Tibial nerve (tissue), 4 donors: ENCODE measurements around the gene SETD1B. TPM values are rescaled to one million over a fixed set of nuclear protein-coding genes. Genes with fewer than 3 reads are reported as not detected.

ENCODE experiments used
- DNase-seq, 2 donors: peaks; one replicate each; pipeline ENCODE4 v3.0.0-alpha.2; 2019; ENCODE audit warnings: low spot score in 2 of 2
- H3K27ac ChIP-seq, 4 donors: fragments of 200-600 bp; sonication (generic) in 3 of 4; one replicate each; pipeline ENCODE4 v1.5.1; 2017 to 2019; ENCODE audit warnings: mild to moderate bottlenecking in 1 of 4
- H3K27me3 ChIP-seq, 2 donors: fragments of 200-600 bp; sonication (generic) in 1 of 2; one replicate each; pipeline versions ENCODE4 v1.5.1 to v1.6.0; 2017 to 2019
- H3K36me3 ChIP-seq, 3 donors: fragments of 200-600 bp; sonication (generic); one replicate each; pipeline ENCODE4 v1.5.1; 2018 to 2019
- H3K4me1 ChIP-seq, 4 donors: fragments of 200-600 bp; sonication (generic) in 3 of 4; one replicate each; pipeline ENCODE4 v1.5.1; 2017 to 2019
- H3K4me3 ChIP-seq, 4 donors: fragments of 200-600 bp; sonication (generic) in 3 of 4; one replicate each; pipeline ENCODE4 v1.5.1; 2017 to 2019; ENCODE audit warnings: mild to moderate bottlenecking in 1 of 4, moderate library complexity in 1 of 4
- H3K9me3 ChIP-seq, 4 donors: fragments of 200-600 bp; sonication (generic) in 3 of 4; one replicate each; pipeline ENCODE4 v1.5.1; 2017 to 2019
- CTCF ChIP-seq, 5 experiments: fragments of 200-600 bp in 3 of 5; fragments of 450-650 bp in 2 of 5; sonication (generic) in 3 of 5; IDR thresholded peaks; one replicate each; pipeline ENCODE4 v1.5.1; 2016 to 2019; ENCODE audit warnings: antibody characterized with exemption in 5 of 5, mild to moderate bottlenecking in 3 of 5, moderate library complexity in 2 of 5
- EP300 ChIP-seq, 2 donors: sonication (generic); formaldehyde crosslinking; IDR thresholded peaks; one replicate each; pipeline ENCODE4 v1.6.1; 2017; ENCODE audit warnings: antibody characterized with exemption in 2 of 2, mild to moderate bottlenecking in 1 of 2
- POLR2A ChIP-seq, 2 donors: fragments of 450-650 bp; IDR thresholded peaks; one replicate each; pipeline ENCODE4 v1.6.1; 2017; ENCODE audit warnings: antibody characterized with exemption in 2 of 2, mild to moderate bottlenecking in 2 of 2, moderate library complexity in 2 of 2
- WGBS, 2 donors: methylation state at CpG; one replicate each; pipeline ENCODE4 v1.1.5; 2018; 5-methylcytosine and 5-hydroxymethylcytosine counted together
- total RNA-seq, 4 donors: library from RNA; depleted of rRNA; stranded (reverse); fragments of >200 nt; gene quantifications; one replicate each; pipeline ENCODE4 v1.1.0, GENCODE V29; 2016

Gene SETD1B
- total RNA-seq, 4 donors from 2014 or later = 9.4 to 18.3 (median 12.2) TPM

GRCh38 chr12:121779422-121779895 is 24.4 kb upstream of the SETD1B start:
- Histone ChIP-seq H3K4me1 (peaks cover 0 to 33% (median 16%) of the 10 kb centered on the region in 4 donors), H3K9me3 (no peaks in the 10 kb centered on the region), H3K27me3 (no peaks in the 10 kb centered on the region), H3K4me3 (no peak overlapping the region), H3K36me3 (peaks cover 0 to 44% (median 0%) of the 10 kb centered on the region in 3 donors), H3K27ac (no peak overlapping the region)
- WGBS, 2 donors = 94% methylated on average over 14 to 17 of the region's 17 CpGs
- no peak for DNase-seq
- TF ChIP-seq EP300 (IDR thresholded peaks at IDR 0.05) (no peak), CTCF (IDR thresholded peaks at IDR 0.05) (no peak), POLR2A (IDR thresholded peaks at IDR 0.05) (no peak)

GRCh38 chr12:121780429-121780828 is 23.4 kb upstream of the SETD1B start:
- TF ChIP-seq EP300 (IDR thresholded peaks at IDR 0.05) = no peak
- TF ChIP-seq POLR2A (IDR thresholded peaks at IDR 0.05) = no peak
- TF ChIP-seq CTCF (IDR thresholded peaks at IDR 0.05) = no peak
- Histone ChIP-seq H3K27me3 (no peaks in the 10 kb centered on the region), H3K4me3 (no peak overlapping the region), H3K4me1 (peaks cover 0 to 33% (median 18%) of the 10 kb centered on the region in 4 donors), H3K9me3 (no peaks in the 10 kb centered on the region), H3K36me3 (peaks cover 0 to 44% (median 0%) of the 10 kb centered on the region in 3 donors), H3K27ac (no peak overlapping the region)
- 83 to 89% methylated on average over 11 of the region's 11 CpGs for WGBS, 2 donors
- DNase-seq = no peak

GRCh38 chr12:121781484-121781997 is 22.3 kb upstream of the SETD1B start:
- Histone ChIP-seq H3K36me3 (peaks cover 0 to 47% (median 0%) of the 10 kb centered on the region in 3 donors), H3K4me1 (peaks cover 0 to 26% (median 14%) of the 10 kb centered on the region in 4 donors), H3K9me3 (no peaks in the 10 kb centered on the region), H3K27me3 (no peaks in the 10 kb centered on the region), H3K4me3 (no peak overlapping the region), H3K27ac (peak overlapping the region in 3 of 4 donors; percentile 9 to 59 (median 32))
- 15 to 48% methylated on average over 9 to 11 of the region's 12 CpGs for WGBS, 2 donors
- DNase-seq = no peak
- TF ChIP-seq CTCF (IDR thresholded peaks at IDR 0.05) (no peak), POLR2A (IDR thresholded peaks at IDR 0.05) (no peak), EP300 (IDR thresholded peaks at IDR 0.05) (no peak)

- TF ChIP-seq POLR2A (IDR thresholded peaks at IDR 0.05) = no peak
- TF ChIP-seq CTCF (IDR thresholded peaks at IDR 0.05) = no peak
- TF ChIP-seq EP300 (IDR thresholded peaks at IDR 0.05) = no peak
- 40 to 45% methylated on average over 14 of the region's 14 CpGs for WGBS, 2 donors
- no peak overlapping the region for H3K4me3 ChIP-seq
- peaks cover 0 to 26% (median 15%) of the 10 kb centered on the region in 4 donors for H3K4me1 ChIP-seq
- peak overlapping the region in 3 of 4 donors; percentile 32 to 59 (median 47) for H3K27ac ChIP-seq
- no peaks in the 10 kb centered on the region for H3K27me3 ChIP-seq
- peaks cover 0 to 44% (median 0%) of the 10 kb centered on the region in 3 donors for H3K36me3 ChIP-seq
- no peaks in the 10 kb centered on the region for H3K9me3 ChIP-seq
- no peak for DNase-seq
Observed at GRCh38 chr12:121781998-121782979, 21.5 kb upstream of the SETD1B start.
